Measurements from ENCODE around the gene LYPD6B. TPM values are rescaled to one million over a fixed set of nuclear protein-coding genes. Genes with fewer than 3 reads are reported as not detected.

The LYPD6B gene
- total and polyA plus RNA-seq, 10 of the 15 experiments (the other 5 are each of a cell fraction or from before 2014, with no cell fraction given) = 1.0 to 6.6 (median 4.0) TPM

DNA sequence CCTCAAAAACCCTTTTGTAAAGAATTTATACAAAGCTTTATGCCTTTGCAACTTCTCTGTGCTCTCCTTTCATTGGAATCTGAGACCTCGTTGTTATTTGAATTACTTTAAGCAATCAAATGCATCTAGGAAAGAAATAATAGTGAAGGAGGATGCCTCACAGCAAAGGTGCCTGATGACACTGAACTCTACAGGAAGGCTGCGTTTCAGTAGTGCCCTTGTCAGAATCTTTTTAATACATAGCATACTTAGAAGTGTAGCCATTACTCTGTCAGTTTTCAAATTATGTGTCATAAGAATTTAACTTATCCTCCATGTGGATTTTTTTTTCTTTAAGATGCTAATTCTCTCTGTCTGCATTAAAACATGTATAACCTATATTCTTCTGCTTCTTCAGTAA, 9.6 kb upstream of the LYPD6B start:
- ChIA-PET SMC1A (ENCODE audit: uncharacterized antibody, unreplicated experiment) (interaction anchor here (16.5 kb wide), 1 partner anchor 9 kb away, joined by 327 read pairs; no protein-coding TSS in a partner anchor), RAD21 (ENCODE audit: unreplicated experiment) (interaction anchor here (10.5 kb wide), 1 partner anchor 11 kb away, joined by 107 read pairs; no protein-coding TSS in a partner anchor), POLR2A (interaction anchor here (0.9 kb wide), 1 partner anchor 8 kb away, joined by 3 read pairs; no protein-coding TSS in a partner anchor), CTCF (interaction anchor here (0.7 to 18.7 kb wide), 3 partner anchors 5 to 412 kb away, joined by 3 to 508 read pairs (median 508); partner anchors contain the start of gene LYPD6B)
- DNase-seq (ENCODE audit: low read depth, low spot score) (no peak), FAIRE-seq (no peak), ATAC-seq (no peak)
- Histone ChIP-seq H3K4me2 (ENCODE audit: control insufficient read depth, insufficient read depth) (no peak overlapping the region), H2AFZ (ENCODE audit: control insufficient read depth, low read depth, low read length) (no peak overlapping the region), H3K27ac (ENCODE audit: control insufficient read depth, insufficient read depth) (no peak overlapping the region), H3K9me3 (replicated peaks; ENCODE audit: control insufficient read depth, insufficient read depth, low read length) (no peaks in the 10 kb centered on the region), H4K20me1 (ENCODE audit: control insufficient read depth, insufficient read depth) (no peaks in the 10 kb centered on the region), H3K79me2 (ENCODE audit: control insufficient read depth, insufficient read depth, low read length) (no peaks in the 10 kb centered on the region), H3K27me3 (replicated peaks in 1 of 2; ENCODE audit: control insufficient read depth in 2 of 2, insufficient read depth in 2 of 2, low read length in 1 of 2) (no peaks in the 10 kb centered on the region), H3K9ac (ENCODE audit: control insufficient read depth, insufficient read depth, low read length) (no peak overlapping the region), H3K4me3 (no peak overlapping the region), H3K36me3 (ENCODE audit: control insufficient read depth in 2 of 2, insufficient read depth in 2 of 2, low read length in 1 of 2) (no peaks in the 10 kb centered on the region), H3K4me1 (ENCODE audit: control insufficient read depth, insufficient read depth, low read length) (peaks cover 11% of the 10 kb centered on the region)
- in situ Hi-C loops (cut with MboI) (no loop called here), intact Hi-C loops (cut with micrococcal nuclease; ENCODE audit: unreplicated experiment) (no loop called here)
- no TSS peak for BruUV-seq (replicated peaks)
- TF ChIP-seq CEBPB (IDR thresholded peaks at IDR 0.05; ENCODE audit: borderline replicate concordance in 1 of 2, low read depth in 2 of 2, low read length in 2 of 2) = no peak
- no peak for TF ChIP-seq POLR2AphosphoS5 (IDR thresholded peaks at IDR 0.05; ENCODE audit: low read length)
- TF ChIP-seq ZSCAN29 (IDR thresholded peaks at IDR 0.05) = no peak
- TF ChIP-seq TCF7 (IDR thresholded peaks at IDR 0.05; ENCODE audit: borderline replicate concordance) = no peak
- TF ChIP-seq, protein P1, sequence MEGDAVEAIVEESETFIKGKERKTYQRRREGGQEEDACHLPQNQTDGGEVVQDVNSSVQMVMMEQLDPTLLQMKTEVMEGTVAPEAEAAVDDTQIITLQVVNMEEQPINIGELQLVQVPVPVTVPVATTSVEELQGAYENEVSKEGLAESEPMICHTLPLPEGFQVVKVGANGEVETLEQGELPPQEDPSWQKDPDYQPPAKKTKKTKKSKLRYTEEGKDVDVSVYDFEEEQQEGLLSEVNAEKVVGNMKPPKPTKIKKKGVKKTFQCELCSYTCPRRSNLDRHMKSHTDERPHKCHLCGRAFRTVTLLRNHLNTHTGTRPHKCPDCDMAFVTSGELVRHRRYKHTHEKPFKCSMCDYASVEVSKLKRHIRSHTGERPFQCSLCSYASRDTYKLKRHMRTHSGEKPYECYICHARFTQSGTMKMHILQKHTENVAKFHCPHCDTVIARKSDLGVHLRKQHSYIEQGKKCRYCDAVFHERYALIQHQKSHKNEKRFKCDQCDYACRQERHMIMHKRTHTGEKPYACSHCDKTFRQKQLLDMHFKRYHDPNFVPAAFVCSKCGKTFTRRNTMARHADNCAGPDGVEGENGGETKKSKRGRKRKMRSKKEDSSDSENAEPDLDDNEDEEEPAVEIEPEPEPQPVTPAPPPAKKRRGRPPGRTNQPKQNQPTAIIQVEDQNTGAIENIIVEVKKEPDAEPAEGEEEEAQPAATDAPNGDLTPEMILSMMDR (IDR thresholded peaks at IDR 0.05 in 2 of 3, conservative IDR thresholded peaks at IDR 0.05 in 1 of 3; ENCODE audit: control insufficient read depth in 2 of 3, extremely low read depth in 1 of 3, insufficient read depth in 1 of 3, low read depth in 3 of 3, low read length in 3 of 3) = no peak
- no peak for TF ChIP-seq IRF4 (IDR thresholded peaks at IDR 0.05; ENCODE audit: low read depth, low read length)
- TF ChIP-seq, protein P2, sequence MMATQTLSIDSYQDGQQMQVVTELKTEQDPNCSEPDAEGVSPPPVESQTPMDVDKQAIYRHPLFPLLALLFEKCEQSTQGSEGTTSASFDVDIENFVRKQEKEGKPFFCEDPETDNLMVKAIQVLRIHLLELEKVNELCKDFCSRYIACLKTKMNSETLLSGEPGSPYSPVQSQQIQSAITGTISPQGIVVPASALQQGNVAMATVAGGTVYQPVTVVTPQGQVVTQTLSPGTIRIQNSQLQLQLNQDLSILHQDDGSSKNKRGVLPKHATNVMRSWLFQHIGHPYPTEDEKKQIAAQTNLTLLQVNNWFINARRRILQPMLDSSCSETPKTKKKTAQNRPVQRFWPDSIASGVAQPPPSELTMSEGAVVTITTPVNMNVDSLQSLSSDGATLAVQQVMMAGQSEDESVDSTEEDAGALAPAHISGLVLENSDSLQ (IDR thresholded peaks at IDR 0.05) = no peak
- no peak for TF ChIP-seq TCF3 (IDR thresholded peaks at IDR 0.05; ENCODE audit: borderline replicate concordance, insufficient read depth, low read depth, low read length)
- TF ChIP-seq FOXM1 (IDR thresholded peaks at IDR 0.05; ENCODE audit: low read depth, low read length) = no peak
- no peak for TF ChIP-seq FOXK2 (IDR thresholded peaks at IDR 0.05)
- no peak for TF ChIP-seq SIX5 (IDR thresholded peaks at IDR 0.05; ENCODE audit: low read depth, low read length, severe bottlenecking)
- no peak for TF ChIP-seq PAX5 (IDR thresholded peaks at IDR 0.05; ENCODE audit: borderline replicate concordance, low read depth, low read length)
- TF ChIP-seq ZNF384 (IDR thresholded peaks at IDR 0.05; ENCODE audit: borderline replicate concordance, low read depth, low read length) = no peak
- no peak for TF ChIP-seq NFIC (IDR thresholded peaks at IDR 0.05; ENCODE audit: low read depth, low read length)
- TF ChIP-seq BRCA1 (IDR thresholded peaks at IDR 0.05; ENCODE audit: low read depth, low read length) = no peak
- no peak for TF ChIP-seq STAT1 (conservative IDR thresholded peaks at IDR 0.05)
- WGBS (ENCODE audit: insufficient coverage, insufficient replicate concordance, low lambda C conversion rate, missing lambda C conversion rate) = 72% methylated on average over 2 of the region's 2 CpGs
